K562 (cell line): ENCODE data around the gene ZNF362. TPM values are rescaled to one million over a fixed set of nuclear protein-coding genes. Genes with fewer than 3 reads are reported as not detected.

Experiments
- CHD2 ChIP-seq: IDR thresholded peaks from 2 replicates; pipeline ENCODE4 v1.6.1; 2011; ENCODE audit warnings: low read depth, low read length
- FOXP1 ChIP-seq: sonication (generic); formaldehyde crosslinking; IDR thresholded peaks from 2 replicates; pipeline ENCODE4 v1.8.0; 2022; ENCODE audit warnings: mild to moderate bottlenecking, missing genetic modification reagents
- GATA2 ChIP-seq: sonication (generic); formaldehyde crosslinking; IDR thresholded peaks from 2 replicates; pipeline ENCODE4 v1.4.0; 2020; ENCODE audit warnings: mild to moderate bottlenecking, missing genetic modification reagents
- NFIC ChIP-seq: fragments of 450-650 bp; IDR thresholded peaks from 2 replicates; pipeline ENCODE4 v1.6.1; 2017; ENCODE audit warnings: mild to moderate bottlenecking, inconsistent platforms
- RAD21 ChIP-seq, 2 experiments: fragments of 250-450 bp in 1 of 2; fragments of 450-650 bp in 1 of 2; sonication (Bioruptor Pico) in 1 of 2; formaldehyde crosslinking in 1 of 2; IDR thresholded peaks in 1 of 2; conservative IDR thresholded peaks in 1 of 2; 2 replicates each; pipeline versions ENCODE4 v1.4.0 to v1.8.0; 2020 to 2022; ENCODE audit warnings: mild to moderate bottlenecking in 2 of 2, moderate library complexity in 1 of 2
- RFX7 ChIP-seq: fragments of 250-450 bp; sonication (Bioruptor Pico); IDR thresholded peaks from 2 replicates; pipeline ENCODE4 v1.5.1; 2021; ENCODE audit warnings: mild to moderate bottlenecking
- SMARCA5 ChIP-seq: fragments of 450-650 bp; IDR thresholded peaks from 2 replicates; pipeline ENCODE4 v1.6.1; 2016
- TAF1 ChIP-seq: IDR thresholded peaks from 2 replicates; pipeline ENCODE4 v1.6.1; 2011; ENCODE audit warnings: mild to moderate bottlenecking, low read length, moderate library complexity; ENCODE audit not compliant: insufficient read depth, control insufficient read depth, severe bottlenecking; ENCODE audit errors: extremely low read depth
- TCF7L2 ChIP-seq: fragments of 150-350 bp; IDR thresholded peaks from 2 replicates; pipeline ENCODE4 v1.6.1; 2016; ENCODE audit warnings: low read depth, mild to moderate bottlenecking, low read length, moderate library complexity
- YY1 ChIP-seq, 3 experiments: IDR thresholded peaks; 2 replicates each; pipeline ENCODE4 v1.6.1; 2011; ENCODE audit warnings: low read length in 2 of 3, mild to moderate bottlenecking in 2 of 3, moderate library complexity in 2 of 3, borderline replicate concordance in 1 of 3, control low read depth in 1 of 3, low read depth in 1 of 3; ENCODE audit not compliant: insufficient read depth in 3 of 3, insufficient replicate concordance in 2 of 3, control insufficient read depth in 1 of 3, insufficient read length in 1 of 3; ENCODE audit errors: extremely low read depth in 1 of 3
- ZBTB17 ChIP-seq: fragments of 450-650 bp; formaldehyde crosslinking; IDR thresholded peaks from 2 replicates; pipeline ENCODE4 v1.4.0; 2020; ENCODE audit warnings: mild to moderate bottlenecking
- ZC3H8 ChIP-seq: fragments of 450-650 bp; IDR thresholded peaks from 2 replicates; pipeline ENCODE4 v1.6.1; 2017
- ZNF12 ChIP-seq: sonication (generic); formaldehyde crosslinking; IDR thresholded peaks from 2 replicates; pipeline ENCODE4 v1.4.0; 2020; ENCODE audit warnings: mild to moderate bottlenecking, missing genetic modification reagents
- ZNF551 ChIP-seq: fragments of 250-450 bp; sonication (Bioruptor Pico); IDR thresholded peaks from 2 replicates; pipeline ENCODE4 v1.5.0; 2021; ENCODE audit warnings: mild to moderate bottlenecking, moderate library complexity
- ZNF79 ChIP-seq: fragments of 250-450 bp; sonication (Bioruptor Pico); IDR thresholded peaks from 2 replicates; pipeline ENCODE4 v1.4.0; 2020; ENCODE audit warnings: low read depth, mild to moderate bottlenecking, moderate library complexity
- ZSCAN32 ChIP-seq: fragments of 450-650 bp; formaldehyde crosslinking; IDR thresholded peaks from 2 replicates; pipeline ENCODE4 v1.4.0; 2020; ENCODE audit warnings: mild to moderate bottlenecking, moderate library complexity
- polyA plus RNA-seq, 8 experiments: library from polyadenylated mRNA; depleted of rRNA in 4 of 8; stranded (reverse) in 5 of 8; unstranded in 3 of 8; fragments of >200 nt; fragmentation: Nextera tagmentation in 2 of 8; fragmentation: Illumina TruSeq in 1 of 8; extraction: Ambion mirVana in 2 of 8; extraction: Trizol in 1 of 8; gene quantifications; 2 replicates each; pipeline versions ENCODE4 v1.2.1 to v1.2.3, GENCODE V29; 2011 to 2014; ENCODE audit warnings: inconsistent platforms in 1 of 8, missing spikeins in 1 of 8
- total RNA-seq, 7 experiments: library from RNA; depleted of rRNA in 6 of 7; stranded (reverse); fragments of >200 nt in 6 of 7; fragmentation: Illumina TruSeq in 2 of 7; extraction: Trizol in 2 of 7; gene quantifications; 2 replicates each; pipeline versions ENCODE4 v1.2.1 to v1.2.3, GENCODE V29; 2011 to 2021; ENCODE audit warnings: low replicate concordance in 1 of 7
- TF ChIP-seq, protein P1 (sequence below), 2 experiments: fragments of 450-650 bp; formaldehyde crosslinking in 1 of 2; IDR thresholded peaks; 2 replicates each; pipeline versions ENCODE4 v1.4.0 to v1.6.1; 2014 to 2020; ENCODE audit warnings: mild to moderate bottlenecking in 2 of 2, borderline replicate concordance in 1 of 2, low read depth in 1 of 2
- TF ChIP-seq, protein P2 (sequence below): fragments of 450-650 bp; IDR thresholded peaks from 2 replicates; pipeline ENCODE4 v1.6.1; 2016
- TF ChIP-seq, protein P3 (sequence below): sonication (generic); formaldehyde crosslinking; IDR thresholded peaks from 2 replicates; pipeline ENCODE4 v1.9.0; 2022; ENCODE audit warnings: mild to moderate bottlenecking, missing genetic modification reagents

Gene ZNF362
- total and polyA plus RNA-seq, 9 of the 15 experiments (the other 6 are each of a cell fraction or from before 2014, with no cell fraction given), result 0.01 to 1.1 (median 0.35) TPM; not detected in 1

DNA sequence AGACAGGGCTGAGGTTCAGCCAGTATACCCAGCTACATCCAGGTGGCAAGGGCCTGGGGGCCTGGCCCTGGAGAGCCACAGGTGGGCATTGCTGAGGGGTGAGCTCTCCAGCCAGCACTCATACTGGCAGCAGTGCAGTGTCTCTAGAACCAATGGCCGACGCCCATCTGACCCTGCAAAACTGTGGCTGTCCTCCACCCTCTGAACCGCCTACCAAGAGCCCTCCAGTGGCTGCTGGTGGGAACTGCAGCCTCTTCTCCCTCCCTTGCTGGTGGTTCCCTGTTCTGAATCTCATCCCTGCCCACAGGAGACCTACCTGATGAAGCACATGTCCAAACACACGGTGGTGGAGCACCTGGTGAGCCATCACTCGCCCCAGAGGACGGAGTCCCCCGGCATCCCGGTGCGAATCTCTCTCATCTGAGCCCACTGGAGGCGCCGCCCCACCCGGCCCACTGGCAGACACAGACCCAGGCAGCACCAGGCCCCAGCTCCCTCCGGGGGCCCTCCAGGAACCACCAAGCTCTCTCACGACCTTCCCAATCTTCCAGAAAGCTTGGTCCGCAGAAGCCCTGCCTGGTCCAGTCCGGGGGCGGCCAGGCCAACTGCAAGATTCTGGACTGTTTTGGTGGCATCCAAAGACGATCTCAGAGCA, 42.5 kb downstream of the ZNF362 start (continued):
- TF ChIP-seq RAD21 (CRISPR knock-in tag; conservative IDR thresholded peaks at IDR 0.05 in 1 of 2, IDR thresholded peaks at IDR 0.05 in 1 of 2), result peak in 1 of 2 experiments; percentile 74; a peak in 2 of 4 replicates
- TF ChIP-seq ZNF12 (CRISPR knock-in tag), result no peak
- TF ChIP-seq GATA2 (CRISPR knock-in tag), result no peak
- TF ChIP-seq ZNF551 (CRISPR knock-in tag), result no peak
- TF ChIP-seq ZBTB17 (CRISPR knock-in tag), result no peak
- TF ChIP-seq YY1 (IDR thresholded peaks at IDR 0.05; ENCODE audit: borderline replicate concordance in 1 of 3, control insufficient read depth in 1 of 3, extremely low read depth in 1 of 3, insufficient read depth in 3 of 3, insufficient read length in 1 of 3, insufficient replicate concordance in 2 of 3, low read depth in 1 of 3, low read length in 2 of 3), result peak in 2 of 3 experiments; percentile 61 to 70
- no peak for TF ChIP-seq TCF7L2
- no peak for TF ChIP-seq RFX7 (CRISPR knock-in tag)
- TF ChIP-seq, protein P1, sequence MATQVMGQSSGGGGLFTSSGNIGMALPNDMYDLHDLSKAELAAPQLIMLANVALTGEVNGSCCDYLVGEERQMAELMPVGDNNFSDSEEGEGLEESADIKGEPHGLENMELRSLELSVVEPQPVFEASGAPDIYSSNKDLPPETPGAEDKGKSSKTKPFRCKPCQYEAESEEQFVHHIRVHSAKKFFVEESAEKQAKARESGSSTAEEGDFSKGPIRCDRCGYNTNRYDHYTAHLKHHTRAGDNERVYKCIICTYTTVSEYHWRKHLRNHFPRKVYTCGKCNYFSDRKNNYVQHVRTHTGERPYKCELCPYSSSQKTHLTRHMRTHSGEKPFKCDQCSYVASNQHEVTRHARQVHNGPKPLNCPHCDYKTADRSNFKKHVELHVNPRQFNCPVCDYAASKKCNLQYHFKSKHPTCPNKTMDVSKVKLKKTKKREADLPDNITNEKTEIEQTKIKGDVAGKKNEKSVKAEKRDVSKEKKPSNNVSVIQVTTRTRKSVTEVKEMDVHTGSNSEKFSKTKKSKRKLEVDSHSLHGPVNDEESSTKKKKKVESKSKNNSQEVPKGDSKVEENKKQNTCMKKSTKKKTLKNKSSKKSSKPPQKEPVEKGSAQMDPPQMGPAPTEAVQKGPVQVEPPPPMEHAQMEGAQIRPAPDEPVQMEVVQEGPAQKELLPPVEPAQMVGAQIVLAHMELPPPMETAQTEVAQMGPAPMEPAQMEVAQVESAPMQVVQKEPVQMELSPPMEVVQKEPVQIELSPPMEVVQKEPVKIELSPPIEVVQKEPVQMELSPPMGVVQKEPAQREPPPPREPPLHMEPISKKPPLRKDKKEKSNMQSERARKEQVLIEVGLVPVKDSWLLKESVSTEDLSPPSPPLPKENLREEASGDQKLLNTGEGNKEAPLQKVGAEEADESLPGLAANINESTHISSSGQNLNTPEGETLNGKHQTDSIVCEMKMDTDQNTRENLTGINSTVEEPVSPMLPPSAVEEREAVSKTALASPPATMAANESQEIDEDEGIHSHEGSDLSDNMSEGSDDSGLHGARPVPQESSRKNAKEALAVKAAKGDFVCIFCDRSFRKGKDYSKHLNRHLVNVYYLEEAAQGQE (IDR thresholded peaks at IDR 0.05; ENCODE audit: borderline replicate concordance), result peak; percentile 64; the same call in 1 of the 2 replicates
- TF ChIP-seq, protein P1 (CRISPR knock-in tag; IDR thresholded peaks at IDR 0.05; ENCODE audit: low read depth), result no peak
- no peak for TF ChIP-seq ZNF79 (CRISPR knock-in tag)
- no peak for TF ChIP-seq ZC3H8
- TF ChIP-seq ZSCAN32 (CRISPR knock-in tag), result no peak
- TF ChIP-seq, protein P2, sequence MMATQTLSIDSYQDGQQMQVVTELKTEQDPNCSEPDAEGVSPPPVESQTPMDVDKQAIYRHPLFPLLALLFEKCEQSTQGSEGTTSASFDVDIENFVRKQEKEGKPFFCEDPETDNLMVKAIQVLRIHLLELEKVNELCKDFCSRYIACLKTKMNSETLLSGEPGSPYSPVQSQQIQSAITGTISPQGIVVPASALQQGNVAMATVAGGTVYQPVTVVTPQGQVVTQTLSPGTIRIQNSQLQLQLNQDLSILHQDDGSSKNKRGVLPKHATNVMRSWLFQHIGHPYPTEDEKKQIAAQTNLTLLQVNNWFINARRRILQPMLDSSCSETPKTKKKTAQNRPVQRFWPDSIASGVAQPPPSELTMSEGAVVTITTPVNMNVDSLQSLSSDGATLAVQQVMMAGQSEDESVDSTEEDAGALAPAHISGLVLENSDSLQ, result no peak
- TF ChIP-seq NFIC, result no peak
- TF ChIP-seq CHD2, result no peak
- TF ChIP-seq FOXP1, result no peak
- TF ChIP-seq, protein P3, sequence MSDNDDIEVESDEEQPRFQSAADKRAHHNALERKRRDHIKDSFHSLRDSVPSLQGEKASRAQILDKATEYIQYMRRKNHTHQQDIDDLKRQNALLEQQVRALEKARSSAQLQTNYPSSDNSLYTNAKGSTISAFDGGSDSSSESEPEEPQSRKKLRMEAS (CRISPR knock-in tag), result peak; percentile 22; the same call in 1 of the 2 replicates
- TF ChIP-seq TAF1, result no peak
- no peak for TF ChIP-seq SMARCA5
